Endothelial cell of umbilical vein (primary cell): ENCODE results near the gene UGT2B7.

Experiments used
- CTCF ChIP-seq, 2 donors: IDR thresholded peaks; 1 replicate in 1 of 2; 2 replicates in 1 of 2; pipeline ENCODE4 v1.5.1; 2011; ENCODE audit warnings: low read length in 2 of 2, mild to moderate bottlenecking in 2 of 2, moderate library complexity in 2 of 2, control low read depth in 1 of 2, inconsistent platforms in 1 of 2, low read depth in 1 of 2; ENCODE audit not compliant: insufficient read depth in 1 of 2; ENCODE audit errors: extremely low read depth in 1 of 2
- EZH2 ChIP-seq: IDR thresholded peaks from 2 replicates; pipeline ENCODE4 v1.6.1; 2012; ENCODE audit warnings: borderline replicate concordance, low read depth, mild to moderate bottlenecking, moderate library complexity, low read length, inconsistent platforms; ENCODE audit not compliant: severe bottlenecking
- FOS ChIP-seq: IDR thresholded peaks from 2 replicates; pipeline ENCODE4 v1.6.1; 2011; ENCODE audit warnings: mild to moderate bottlenecking, low read length, moderate library complexity, borderline replicate concordance; ENCODE audit not compliant: insufficient read depth
- JUN ChIP-seq: IDR thresholded peaks from 2 replicates; pipeline ENCODE4 v1.6.1; 2011; ENCODE audit warnings: borderline replicate concordance, low read depth; ENCODE audit not compliant: insufficient read length, insufficient read depth
- MAX ChIP-seq: IDR thresholded peaks from 2 replicates; pipeline ENCODE4 v1.6.1; 2011; ENCODE audit not compliant: insufficient read depth, insufficient read length
- MYC ChIP-seq: IDR thresholded peaks from one replicate; pipeline ENCODE4 v1.6.1; 2011; ENCODE audit warnings: mild to moderate bottlenecking, low read depth, low read length
- POLR2A ChIP-seq: IDR thresholded peaks from 2 replicates; pipeline ENCODE4 v1.6.1; 2012; ENCODE audit warnings: low read depth, mild to moderate bottlenecking, control low read depth, low read length
- POLR2AphosphoS5 ChIP-seq: IDR thresholded peaks from 2 replicates; pipeline ENCODE4 v1.6.1; 2012; ENCODE audit warnings: low read depth, mild to moderate bottlenecking, control low read depth, low read length, moderate library complexity; ENCODE audit not compliant: insufficient read depth

- no peak for TF ChIP-seq CTCF (IDR thresholded peaks at IDR 0.05; ENCODE audit: extremely low read depth in 1 of 2, insufficient read depth in 1 of 2, low read depth in 1 of 2, low read length in 2 of 2)
- TF ChIP-seq POLR2A, result no peak
- no peak for TF ChIP-seq MAX
- TF ChIP-seq POLR2AphosphoS5, result no peak
- no peak for TF ChIP-seq JUN
- TF ChIP-seq MYC, result no peak
- no peak for TF ChIP-seq EZH2
- TF ChIP-seq FOS, result no peak
These were observed 6.9 kb upstream of the UGT2B7 start for GRCh38 chr4:69089388-69089787.
